Myometrial cell (primary cell): ENCODE results near the gene RELCH. TPM values are rescaled to one million over a fixed set of nuclear protein-coding genes. Genes with fewer than 3 reads are reported as not detected.

Source experiments
- total RNA-seq: library from RNA; depleted of rRNA; stranded (reverse); fragments of >200 nt; gene quantifications from 2 replicates; pipeline ENCODE4 v1.2.3, GENCODE V29; 2015

The RELCH gene
- 19.5 and 21.3 TPM in 2 replicates for total RNA-seq

GRCh38 chr18:62186774-62187542 lies at the start of gene RELCH, which contains the start of gene PIGN:
Gene RELCH (plus strand): TSS chr18:62187255. CDS start chr18:62187506, 251 bp downstream.
Gene PIGN (minus strand): TSS chr18:62187056. CDS start chr18:62161353, 25,703 bp downstream.

GRCh38 chr18:62324917-62325805 lies 138.1 kb downstream of the RELCH start, which contains the start of gene TNFRSF11A:
Gene TNFRSF11A (plus strand): TSS chr18:62325310. CDS start chr18:62325353, 43 bp downstream.

Other genes starting within 250 kb of the RELCH start
- 19.8 and 25.4 TPM in 2 replicates for gene PIGN, start 199 bp upstream of the RELCH start, total RNA-seq
- not detected in 2 replicates for gene TNFRSF11A, start 138.1 kb downstream of the RELCH start, total RNA-seq